ENCODE data around the gene PIP5K1A. TPM values are rescaled to one million over a fixed set of nuclear protein-coding genes. Genes with fewer than 3 reads are reported as not detected.

The PIP5K1A gene
- total RNA-seq, 4 donors from 2014 or later, result 66.8 to 240 (median 92.6) TPM

DNA sequence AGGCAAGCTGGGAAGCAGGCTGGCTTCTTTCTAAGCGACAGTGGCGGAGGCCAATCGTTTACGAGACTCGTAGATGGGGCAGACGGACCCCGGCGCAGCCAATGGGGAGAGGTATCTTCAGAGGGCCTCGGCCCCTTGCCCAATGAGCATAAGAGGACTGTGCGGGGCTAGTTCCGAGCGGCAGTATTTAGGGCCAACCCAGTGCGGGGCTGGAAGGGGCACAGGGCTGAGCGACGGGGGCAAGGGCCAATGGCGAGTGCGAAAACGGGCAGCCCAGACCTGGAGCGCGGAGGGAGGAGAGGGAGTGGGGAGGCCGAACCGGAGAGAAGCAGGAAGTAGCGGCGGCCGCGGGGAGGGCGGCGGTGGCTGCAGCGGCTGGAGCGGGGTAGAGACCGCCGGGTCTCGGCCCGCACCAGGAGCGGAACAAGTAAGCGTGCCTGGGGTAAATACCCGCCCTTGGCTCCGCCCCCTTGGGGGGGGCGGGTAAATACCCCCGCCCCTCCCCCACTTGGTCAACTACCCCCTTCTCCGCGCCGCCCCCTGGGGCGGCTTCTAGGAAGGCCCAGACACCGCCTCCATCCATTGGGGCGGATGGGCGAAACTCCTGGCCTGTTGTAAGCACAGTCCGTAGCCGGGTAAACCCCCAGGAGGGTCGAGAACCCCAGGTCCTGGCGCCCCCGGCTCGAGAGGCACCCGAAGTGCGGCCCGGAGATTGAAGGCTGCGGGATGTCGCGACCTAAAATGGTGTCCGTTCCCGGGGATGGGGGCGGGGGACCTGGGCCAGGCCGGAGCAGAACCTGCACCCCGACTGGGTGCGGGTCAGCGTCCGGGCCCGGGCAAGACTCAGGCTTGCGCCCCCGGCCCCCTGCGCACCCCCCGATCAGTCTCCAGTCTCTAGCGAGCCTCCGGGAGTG, 83.9 kb downstream of the PIP5K1A start, which contains the start of gene ZNF687:
TSS of gene ZNF687 (plus strand) at position 331 of the 914 bp plus-strand sequence. CDS start 3,993 bp downstream, outside the sequence.
- H3K4me1 ChIP-seq, result peaks cover 0 to 15% of the 10 kb centered on the region in 2 donors
- H3K36me3 ChIP-seq, result no peaks in the 10 kb centered on the region
- TF ChIP-seq, protein P1, sequence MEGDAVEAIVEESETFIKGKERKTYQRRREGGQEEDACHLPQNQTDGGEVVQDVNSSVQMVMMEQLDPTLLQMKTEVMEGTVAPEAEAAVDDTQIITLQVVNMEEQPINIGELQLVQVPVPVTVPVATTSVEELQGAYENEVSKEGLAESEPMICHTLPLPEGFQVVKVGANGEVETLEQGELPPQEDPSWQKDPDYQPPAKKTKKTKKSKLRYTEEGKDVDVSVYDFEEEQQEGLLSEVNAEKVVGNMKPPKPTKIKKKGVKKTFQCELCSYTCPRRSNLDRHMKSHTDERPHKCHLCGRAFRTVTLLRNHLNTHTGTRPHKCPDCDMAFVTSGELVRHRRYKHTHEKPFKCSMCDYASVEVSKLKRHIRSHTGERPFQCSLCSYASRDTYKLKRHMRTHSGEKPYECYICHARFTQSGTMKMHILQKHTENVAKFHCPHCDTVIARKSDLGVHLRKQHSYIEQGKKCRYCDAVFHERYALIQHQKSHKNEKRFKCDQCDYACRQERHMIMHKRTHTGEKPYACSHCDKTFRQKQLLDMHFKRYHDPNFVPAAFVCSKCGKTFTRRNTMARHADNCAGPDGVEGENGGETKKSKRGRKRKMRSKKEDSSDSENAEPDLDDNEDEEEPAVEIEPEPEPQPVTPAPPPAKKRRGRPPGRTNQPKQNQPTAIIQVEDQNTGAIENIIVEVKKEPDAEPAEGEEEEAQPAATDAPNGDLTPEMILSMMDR (IDR thresholded peaks at IDR 0.05), result peak in 2 of 4 experiments; percentile 8 to 22
- TF ChIP-seq POLR2A (IDR thresholded peaks at IDR 0.05), result peak; percentile 43 to 72
- H3K4me3 ChIP-seq, result peak within 1 kb of the TSS; percentile 64 to 71
- H3K9me3 ChIP-seq, result no peaks in the 10 kb centered on the region
- intact Hi-C loops (cut with DNase I; ENCODE audit: low total_unique reads), result no loop called here
- no peaks in the 10 kb centered on the region for H3K27me3 ChIP-seq
- peak within 1 kb of the TSS; percentile 97 to 100 for H3K27ac ChIP-seq
- DNase-seq, result peak; percentile 100

DNA sequence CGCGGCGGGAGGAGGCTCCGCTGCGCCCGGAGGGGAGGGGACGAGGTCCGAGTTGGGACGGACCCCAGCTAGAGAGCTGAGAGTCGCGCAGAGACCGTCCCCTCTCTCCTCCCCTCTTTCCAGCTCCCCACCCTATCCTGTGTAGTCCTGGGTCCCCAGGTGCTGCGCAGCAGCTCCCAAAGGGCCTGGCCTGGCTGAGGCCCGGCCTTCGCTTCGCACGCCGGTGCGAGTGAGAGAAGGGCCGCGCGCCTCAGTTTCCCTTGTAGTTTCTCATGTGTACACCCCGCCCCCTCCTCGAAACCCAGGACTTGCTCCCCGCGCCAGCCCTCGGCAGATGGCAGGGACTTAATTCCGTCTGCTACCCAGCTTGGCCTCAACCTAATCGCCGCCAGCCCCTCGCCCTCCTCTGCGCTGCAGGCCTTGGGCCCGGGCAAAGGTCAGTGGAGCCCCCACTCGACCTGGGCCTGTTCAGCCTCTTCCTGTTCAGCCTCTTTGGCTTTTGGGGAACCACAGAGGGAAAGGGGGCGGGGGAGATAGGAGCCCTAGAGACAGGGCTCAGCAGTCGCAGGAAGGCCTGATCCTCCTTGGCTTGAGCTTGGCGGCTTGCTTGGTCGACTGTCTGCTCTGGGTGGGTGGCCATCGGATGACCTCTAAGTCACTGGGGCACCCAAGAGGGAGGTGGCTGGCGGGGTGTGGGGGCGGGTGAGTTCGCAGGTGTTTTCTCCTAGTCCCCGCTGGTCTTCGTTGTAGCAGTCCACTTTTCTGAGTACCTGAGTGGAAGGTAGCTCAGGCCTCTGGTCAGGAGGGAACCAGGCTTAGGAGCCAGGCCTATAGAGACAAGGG, 84.8 kb downstream of the PIP5K1A start:
- peaks cover 0 to 15% of the 10 kb centered on the region in 2 donors for H3K4me1 ChIP-seq
- DNase-seq, result peak; percentile 42 to 49
- no peaks in the 10 kb centered on the region for H3K27me3 ChIP-seq
- H3K9me3 ChIP-seq, result no peaks in the 10 kb centered on the region
- peak overlapping the region; percentile 97 to 100 for H3K27ac ChIP-seq
- H3K36me3 ChIP-seq, result no peaks in the 10 kb centered on the region
- intact Hi-C loops (cut with DNase I; ENCODE audit: low total_unique reads), result no loop called here
- TF ChIP-seq, protein P1 (IDR thresholded peaks at IDR 0.05), result no peak
- TF ChIP-seq POLR2A (IDR thresholded peaks at IDR 0.05), result no peak
- H3K4me3 ChIP-seq, result peak overlapping the region; percentile 64 to 71

DNA sequence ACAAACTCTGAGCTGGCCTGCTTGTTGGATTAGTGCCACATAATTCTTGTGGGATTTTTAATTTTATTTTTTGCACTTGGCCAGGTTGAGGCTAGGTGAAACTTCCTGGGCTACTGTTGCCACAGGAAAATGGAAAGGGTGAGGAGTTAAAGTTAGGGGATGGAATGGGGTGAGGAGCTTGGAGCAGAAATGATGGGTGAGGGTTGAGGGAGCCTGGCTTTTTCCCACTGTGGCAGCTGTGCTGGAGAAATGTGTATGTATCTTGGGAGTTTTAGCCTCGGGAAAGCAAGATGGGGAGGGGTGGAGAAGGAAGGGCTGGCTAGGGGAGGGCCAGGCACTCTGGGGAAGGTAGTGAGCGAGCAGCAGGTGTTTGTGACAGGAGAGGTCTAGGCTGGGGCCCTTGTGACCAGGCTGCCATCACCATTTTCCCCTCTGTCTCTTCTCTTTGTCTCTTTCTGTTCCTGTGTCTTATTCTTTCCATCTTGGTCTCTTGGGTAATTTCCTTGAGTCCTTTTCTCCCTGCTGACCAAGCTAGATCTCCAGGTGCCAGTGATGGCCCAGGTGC, 85.7 kb downstream of the PIP5K1A start:
- H3K9me3 ChIP-seq, result no peaks in the 10 kb centered on the region
- intact Hi-C loops (cut with DNase I; ENCODE audit: low total_unique reads), result no loop called here
- no peak for DNase-seq
- peak overlapping the region in 1 of 2 donors; percentile 97 for H3K27ac ChIP-seq
- H3K4me3 ChIP-seq, result no peak overlapping the region
- TF ChIP-seq, protein P1 (IDR thresholded peaks at IDR 0.05), result no peak
- TF ChIP-seq POLR2A (IDR thresholded peaks at IDR 0.05), result no peak
- H3K27me3 ChIP-seq, result no peaks in the 10 kb centered on the region
- no peaks in the 10 kb centered on the region for H3K36me3 ChIP-seq
- H3K4me1 ChIP-seq, result peaks cover 0 to 15% of the 10 kb centered on the region in 2 donors

DNA sequence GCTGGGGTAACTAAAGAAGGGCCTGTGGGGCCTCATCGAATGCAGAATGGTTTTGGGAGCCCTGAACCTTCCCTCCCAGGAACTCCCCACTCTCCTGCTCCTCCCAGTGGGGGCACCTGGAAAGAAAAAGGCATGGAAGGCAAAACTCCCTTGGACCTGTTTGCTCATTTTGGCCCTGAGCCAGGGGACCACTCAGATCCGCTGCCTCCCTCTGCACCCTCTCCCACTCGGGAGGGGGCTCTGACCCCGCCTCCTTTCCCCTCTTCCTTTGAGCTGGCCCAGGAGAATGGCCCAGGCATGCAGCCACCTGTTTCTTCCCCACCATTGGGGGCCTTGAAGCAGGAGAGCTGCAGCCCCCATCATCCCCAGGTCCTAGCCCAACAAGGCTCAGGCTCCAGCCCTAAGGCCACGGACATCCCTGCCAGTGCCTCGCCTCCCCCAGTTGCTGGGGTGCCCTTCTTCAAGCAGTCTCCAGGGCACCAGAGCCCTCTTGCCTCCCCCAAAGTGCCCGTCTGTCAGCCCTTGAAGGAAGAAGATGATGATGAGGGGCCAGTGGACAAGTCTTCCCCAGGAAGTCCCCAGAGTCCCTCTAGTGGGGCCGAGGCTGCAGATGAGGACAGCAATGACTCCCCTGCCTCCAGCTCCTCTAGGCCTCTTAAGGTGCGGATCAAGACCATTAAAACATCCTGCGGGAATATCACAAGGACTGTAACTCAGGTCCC, 88.4 kb downstream of the PIP5K1A start:
- no peaks in the 10 kb centered on the region for H3K9me3 ChIP-seq
- no peak overlapping the region for H3K27ac ChIP-seq
- no peaks in the 10 kb centered on the region for H3K27me3 ChIP-seq
- H3K36me3 ChIP-seq, result no peaks in the 10 kb centered on the region
- no peak for DNase-seq
- no peak overlapping the region for H3K4me3 ChIP-seq
- TF ChIP-seq, protein P1 (IDR thresholded peaks at IDR 0.05), result no peak
- no peak for TF ChIP-seq POLR2A (IDR thresholded peaks at IDR 0.05)
- intact Hi-C loops (cut with DNase I; ENCODE audit: low total_unique reads), result no loop called here
- peaks cover 0 to 11% of the 10 kb centered on the region in 2 donors for H3K4me1 ChIP-seq

Data from uterus (tissue), 4 donors.